ENCODE measurements around the gene RTL1.
A peak's percentile ranks its signal among the peaks of the same experiment; 100 is the strongest.

Gene RTL1

DNA sequence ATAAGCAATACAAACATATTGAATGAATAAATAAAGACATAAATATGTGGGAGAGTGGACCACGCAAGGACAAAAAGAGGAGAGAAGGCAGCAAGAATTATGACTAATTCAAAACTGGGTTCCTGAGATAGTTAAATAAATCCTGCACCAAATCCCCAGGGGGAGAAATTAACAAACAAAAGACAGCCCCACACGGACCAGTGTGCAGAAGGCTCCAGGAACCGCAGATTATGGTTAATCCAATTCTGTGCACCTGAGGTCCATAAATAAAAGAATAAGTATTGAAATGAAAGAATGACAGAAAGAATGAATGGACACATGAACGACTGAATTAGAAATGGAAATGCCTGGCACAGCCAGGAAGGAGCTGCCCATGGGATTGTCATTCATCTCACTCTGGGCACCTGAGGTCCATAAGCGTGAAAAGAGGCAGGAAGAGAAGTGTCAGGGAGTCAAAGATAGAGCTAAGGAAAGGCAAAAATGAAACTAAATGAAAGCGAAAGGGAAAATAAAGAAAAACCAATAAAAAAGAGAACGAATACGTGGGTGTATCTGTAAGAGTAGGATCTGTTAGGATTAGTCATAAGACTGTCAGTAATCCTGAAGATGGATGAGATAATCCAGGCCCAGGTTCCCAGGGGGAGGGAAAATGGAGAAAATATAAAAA is 54.3 kb downstream of the RTL1 start:
- H3K4me1 ChIP-seq (ENCODE audit: control insufficient read depth in 1 of 2, insufficient read depth in 2 of 2, low read length in 2 of 2) = no peaks in the 10 kb centered on the region
- H3K9me3 ChIP-seq (ENCODE audit: control insufficient read depth in 1 of 2, low read length in 2 of 2) = no peaks in the 10 kb centered on the region
- no peaks in the 10 kb centered on the region for H3K36me3 ChIP-seq (ENCODE audit: control insufficient read depth in 1 of 2, insufficient read depth in 2 of 2, low read length in 2 of 2)
- H3K27me3 ChIP-seq (ENCODE audit: control insufficient read depth in 1 of 2, insufficient read depth in 2 of 2, low read length in 2 of 2) = no peaks in the 10 kb centered on the region
- H3K9ac ChIP-seq (ENCODE audit: low read depth in 1 of 2, low read length in 2 of 2) = no peak overlapping the region
- H3K27ac ChIP-seq (ENCODE audit: low read depth, low read length) = no peak overlapping the region
- H3K4me3 ChIP-seq (ENCODE audit: low read depth in 1 of 2, low read length in 2 of 2) = peak overlapping the region; percentile 1 to 23

DNA sequence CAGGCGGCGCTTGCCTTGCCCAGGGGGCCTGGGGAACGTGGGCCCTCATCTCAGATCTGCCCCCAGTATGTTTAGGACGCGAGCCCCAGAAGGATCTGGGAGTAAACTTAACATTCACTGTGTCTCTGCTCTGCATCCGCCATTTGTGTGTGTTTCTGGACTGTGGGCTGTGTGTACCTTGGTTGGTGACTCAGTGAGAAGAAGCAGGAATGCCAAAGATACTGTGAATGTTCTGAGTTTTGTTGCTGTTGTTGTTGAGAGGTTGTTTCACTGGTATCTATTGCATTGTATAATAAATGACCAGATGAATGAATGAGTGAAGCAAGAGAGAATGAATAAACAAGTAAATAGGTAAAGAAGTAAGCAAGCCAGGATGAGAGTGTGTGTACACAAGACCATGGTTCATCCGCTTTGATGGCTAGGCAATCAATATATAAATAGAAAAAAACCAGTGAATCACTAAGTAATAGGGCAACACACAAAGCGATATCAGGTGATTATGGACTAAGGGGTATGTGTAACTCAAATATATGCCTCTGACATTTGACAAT is 57.1 kb downstream of the RTL1 start:
- Histone ChIP-seq H3K4me3 (ENCODE audit: low read depth in 1 of 2, low read length in 2 of 2) (no peak overlapping the region), H3K9ac (ENCODE audit: low read depth in 1 of 2, low read length in 2 of 2) (no peak overlapping the region), H3K9me3 (ENCODE audit: control insufficient read depth in 1 of 2, low read length in 2 of 2) (no peaks in the 10 kb centered on the region), H3K27ac (ENCODE audit: low read depth, low read length) (no peak overlapping the region), H3K27me3 (ENCODE audit: control insufficient read depth in 1 of 2, insufficient read depth in 2 of 2, low read length in 2 of 2) (no peaks in the 10 kb centered on the region), H3K4me1 (ENCODE audit: control insufficient read depth in 1 of 2, insufficient read depth in 2 of 2, low read length in 2 of 2) (no peaks in the 10 kb centered on the region), H3K36me3 (ENCODE audit: control insufficient read depth in 1 of 2, insufficient read depth in 2 of 2, low read length in 2 of 2) (no peaks in the 10 kb centered on the region)

GRCh38 chr14:100845341-100845740 is 58.2 kb downstream of the RTL1 start:
- Histone ChIP-seq H3K9me3 (ENCODE audit: control insufficient read depth in 1 of 2, low read length in 2 of 2) (no peaks in the 10 kb centered on the region), H3K36me3 (ENCODE audit: control insufficient read depth in 1 of 2, insufficient read depth in 2 of 2, low read length in 2 of 2) (no peaks in the 10 kb centered on the region), H3K27ac (ENCODE audit: low read depth, low read length) (no peak overlapping the region), H3K4me1 (ENCODE audit: control insufficient read depth in 1 of 2, insufficient read depth in 2 of 2, low read length in 2 of 2) (no peaks in the 10 kb centered on the region), H3K9ac (ENCODE audit: low read depth in 1 of 2, low read length in 2 of 2) (no peak overlapping the region), H3K27me3 (ENCODE audit: control insufficient read depth in 1 of 2, insufficient read depth in 2 of 2, low read length in 2 of 2) (no peaks in the 10 kb centered on the region), H3K4me3 (ENCODE audit: low read depth in 1 of 2, low read length in 2 of 2) (no peak overlapping the region)

DNA sequence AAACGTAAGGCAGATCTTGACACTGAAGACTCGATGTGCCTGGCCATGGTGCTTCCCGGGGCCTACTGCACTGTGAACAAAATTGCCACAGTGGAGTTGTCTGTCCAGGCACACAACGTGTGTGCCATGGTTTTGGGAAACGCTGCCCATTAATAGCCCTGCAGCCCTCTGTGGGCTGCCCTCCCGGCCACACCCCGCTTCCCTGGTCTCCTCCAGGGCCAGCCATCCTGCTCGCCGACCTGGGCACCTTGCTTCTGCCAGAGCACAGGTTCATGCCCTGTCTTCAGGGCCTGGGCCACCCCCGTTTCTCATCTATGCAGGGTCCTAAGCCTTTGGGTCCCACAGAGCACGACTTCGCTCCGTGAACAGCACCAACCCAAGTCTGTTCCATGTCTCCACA is 58.7 kb downstream of the RTL1 start:
- Histone ChIP-seq H3K9me3 (ENCODE audit: control insufficient read depth in 1 of 2, low read length in 2 of 2) (no peaks in the 10 kb centered on the region), H3K4me1 (ENCODE audit: control insufficient read depth in 1 of 2, insufficient read depth in 2 of 2, low read length in 2 of 2) (no peaks in the 10 kb centered on the region), H3K36me3 (ENCODE audit: control insufficient read depth in 1 of 2, insufficient read depth in 2 of 2, low read length in 2 of 2) (no peaks in the 10 kb centered on the region), H3K4me3 (ENCODE audit: low read depth in 1 of 2, low read length in 2 of 2) (no peak overlapping the region), H3K9ac (ENCODE audit: low read depth in 1 of 2, low read length in 2 of 2) (no peak overlapping the region), H3K27ac (ENCODE audit: low read depth, low read length) (no peak overlapping the region), H3K27me3 (ENCODE audit: control insufficient read depth in 1 of 2, insufficient read depth in 2 of 2, low read length in 2 of 2) (no peaks in the 10 kb centered on the region)

DNA sequence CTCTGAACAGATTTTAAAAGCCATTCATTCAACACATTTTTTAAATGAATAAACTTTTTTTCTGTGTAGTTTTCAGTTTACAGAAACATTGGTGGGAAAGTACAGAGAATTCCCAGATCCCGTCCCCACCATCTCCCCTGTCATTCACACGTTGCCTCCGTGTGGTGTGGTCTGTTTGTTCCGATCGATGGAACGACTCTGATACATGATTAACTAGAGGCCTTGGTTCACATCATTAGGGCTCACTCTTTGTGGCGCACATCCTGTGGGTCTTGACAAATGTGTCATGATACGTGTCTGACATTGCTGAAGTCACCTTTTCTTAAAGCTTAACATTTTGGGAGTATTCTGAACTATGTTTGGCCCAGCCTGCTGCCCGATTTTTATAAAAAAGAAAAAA is 59.1 kb downstream of the RTL1 start:
- H3K9me3 ChIP-seq (ENCODE audit: control insufficient read depth in 1 of 2, low read length in 2 of 2) = no peaks in the 10 kb centered on the region
- H3K9ac ChIP-seq (ENCODE audit: low read depth in 1 of 2, low read length in 2 of 2) = no peak overlapping the region
- no peak overlapping the region for H3K4me3 ChIP-seq (ENCODE audit: low read depth in 1 of 2, low read length in 2 of 2)
- no peaks in the 10 kb centered on the region for H3K4me1 ChIP-seq (ENCODE audit: control insufficient read depth in 1 of 2, insufficient read depth in 2 of 2, low read length in 2 of 2)
- no peaks in the 10 kb centered on the region for H3K27me3 ChIP-seq (ENCODE audit: control insufficient read depth in 1 of 2, insufficient read depth in 2 of 2, low read length in 2 of 2)
- no peak overlapping the region for H3K27ac ChIP-seq (ENCODE audit: low read depth, low read length)
- no peaks in the 10 kb centered on the region for H3K36me3 ChIP-seq (ENCODE audit: control insufficient read depth in 1 of 2, insufficient read depth in 2 of 2, low read length in 2 of 2)

DNA sequence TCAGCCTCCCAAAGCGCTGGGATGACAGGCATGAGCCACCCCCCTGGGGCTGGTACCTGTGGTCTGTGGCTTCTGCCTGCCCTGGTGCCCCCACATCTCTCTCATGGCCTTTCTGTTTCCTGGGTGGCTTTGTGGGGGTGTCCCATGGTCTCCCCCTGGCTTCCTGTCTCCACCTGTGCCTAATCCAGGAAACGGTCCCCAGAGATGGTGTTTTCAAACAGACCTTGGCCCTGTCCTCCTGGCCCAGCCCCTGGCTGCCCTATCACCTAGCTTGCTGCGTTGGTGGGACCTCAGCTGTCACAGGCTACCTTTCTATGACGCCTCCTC is 59.5 kb downstream of the RTL1 start:
- H3K36me3 ChIP-seq (ENCODE audit: control insufficient read depth in 1 of 2, insufficient read depth in 2 of 2, low read length in 2 of 2) = no peaks in the 10 kb centered on the region
- H3K27ac ChIP-seq (ENCODE audit: low read depth, low read length) = no peak overlapping the region
- H3K27me3 ChIP-seq (ENCODE audit: control insufficient read depth in 1 of 2, insufficient read depth in 2 of 2, low read length in 2 of 2) = no peaks in the 10 kb centered on the region
- no peak overlapping the region for H3K4me3 ChIP-seq (ENCODE audit: low read depth in 1 of 2, low read length in 2 of 2)
- no peak overlapping the region for H3K9ac ChIP-seq (ENCODE audit: low read depth in 1 of 2, low read length in 2 of 2)
- H3K9me3 ChIP-seq (ENCODE audit: control insufficient read depth in 1 of 2, low read length in 2 of 2) = no peaks in the 10 kb centered on the region
- no peaks in the 10 kb centered on the region for H3K4me1 ChIP-seq (ENCODE audit: control insufficient read depth in 1 of 2, insufficient read depth in 2 of 2, low read length in 2 of 2)

DNA sequence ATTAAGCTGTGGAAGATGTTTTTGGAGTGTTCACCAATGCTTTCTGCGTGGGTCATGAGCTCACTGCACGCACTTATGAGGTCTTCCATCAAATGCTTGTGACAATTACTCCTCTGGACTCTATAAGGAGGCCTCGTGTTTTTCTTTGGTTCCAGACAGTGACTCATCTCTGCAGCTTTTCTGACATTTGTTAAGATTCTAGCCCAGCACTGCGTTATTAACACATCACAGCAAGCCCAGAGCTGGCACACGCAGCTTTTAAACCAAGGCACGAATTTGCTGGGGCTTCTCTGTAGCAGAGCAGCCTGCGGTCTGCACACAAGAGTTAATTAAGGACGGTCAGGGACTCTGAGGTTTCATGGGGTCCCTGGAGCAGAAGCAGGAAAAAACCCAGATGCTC is 60.7 kb downstream of the RTL1 start:
- no peaks in the 10 kb centered on the region for H3K4me1 ChIP-seq (ENCODE audit: control insufficient read depth in 1 of 2, insufficient read depth in 2 of 2, low read length in 2 of 2)
- H3K27ac ChIP-seq (ENCODE audit: low read depth, low read length) = no peak overlapping the region
- no peak overlapping the region for H3K4me3 ChIP-seq (ENCODE audit: low read depth in 1 of 2, low read length in 2 of 2)
- no peaks in the 10 kb centered on the region for H3K36me3 ChIP-seq (ENCODE audit: control insufficient read depth in 1 of 2, insufficient read depth in 2 of 2, low read length in 2 of 2)
- no peak overlapping the region for H3K9ac ChIP-seq (ENCODE audit: low read depth in 1 of 2, low read length in 2 of 2)
- no peaks in the 10 kb centered on the region for H3K9me3 ChIP-seq (ENCODE audit: control insufficient read depth in 1 of 2, low read length in 2 of 2)
- no peaks in the 10 kb centered on the region for H3K27me3 ChIP-seq (ENCODE audit: control insufficient read depth in 1 of 2, insufficient read depth in 2 of 2, low read length in 2 of 2)

DNA sequence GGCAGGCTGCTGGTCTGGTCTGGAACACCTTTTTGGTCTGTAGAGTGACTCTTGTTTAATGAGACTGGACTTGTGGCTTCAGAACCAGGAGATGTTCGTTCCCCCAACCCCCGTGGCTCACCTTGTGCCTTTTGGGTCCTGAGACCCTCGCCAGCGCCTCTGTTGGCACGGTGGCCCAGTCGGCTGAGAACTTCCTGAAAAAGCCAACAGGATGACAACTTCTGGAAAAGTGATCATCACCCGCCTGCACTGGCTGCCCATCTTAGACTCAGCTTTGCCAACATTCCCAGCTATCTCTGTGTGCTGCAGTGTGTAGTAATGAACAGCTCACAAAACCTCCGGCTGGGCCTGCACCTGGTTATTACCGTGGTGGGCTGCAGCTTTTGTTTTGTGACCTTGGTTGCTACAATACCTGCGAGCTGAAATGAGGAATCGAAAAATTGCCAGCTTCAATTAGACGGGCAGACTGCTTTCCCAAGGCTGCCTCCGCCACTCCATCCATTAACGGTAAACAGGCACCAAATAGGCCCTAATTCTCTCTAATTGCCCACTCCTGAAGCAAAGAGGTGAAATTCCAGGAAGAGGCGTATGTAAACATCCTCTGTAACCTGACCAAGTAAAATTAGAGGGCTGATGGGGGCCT is 61.6 kb downstream of the RTL1 start:
- H3K4me1 ChIP-seq (ENCODE audit: control insufficient read depth in 1 of 2, insufficient read depth in 2 of 2, low read length in 2 of 2) = no peaks in the 10 kb centered on the region
- H3K27ac ChIP-seq (ENCODE audit: low read depth, low read length) = no peak overlapping the region

GRCh38 chr14:100841066-100841760 is 62.3 kb downstream of the RTL1 start:
- no peaks in the 10 kb centered on the region for H3K27me3 ChIP-seq (ENCODE audit: control insufficient read depth in 1 of 2, insufficient read depth in 2 of 2, low read length in 2 of 2)
- H3K9ac ChIP-seq (ENCODE audit: low read depth in 1 of 2, low read length in 2 of 2) = no peak overlapping the region
- no peaks in the 10 kb centered on the region for H3K4me1 ChIP-seq (ENCODE audit: control insufficient read depth in 1 of 2, insufficient read depth in 2 of 2, low read length in 2 of 2)
- H3K36me3 ChIP-seq (ENCODE audit: control insufficient read depth in 1 of 2, insufficient read depth in 2 of 2, low read length in 2 of 2) = no peaks in the 10 kb centered on the region
- H3K27ac ChIP-seq (ENCODE audit: low read depth, low read length) = no peak overlapping the region
- H3K9me3 ChIP-seq (ENCODE audit: control insufficient read depth in 1 of 2, low read length in 2 of 2) = no peaks in the 10 kb centered on the region
- H3K4me3 ChIP-seq (ENCODE audit: low read depth in 1 of 2, low read length in 2 of 2) = no peak overlapping the region

More for the DNA sequence above, 61.6 kb downstream of the RTL1 start:
- Histone ChIP-seq H3K9ac (ENCODE audit: low read depth in 1 of 2, low read length in 2 of 2) (no peak overlapping the region), H3K9me3 (ENCODE audit: control insufficient read depth in 1 of 2, low read length in 2 of 2) (no peaks in the 10 kb centered on the region), H3K36me3 (ENCODE audit: control insufficient read depth in 1 of 2, insufficient read depth in 2 of 2, low read length in 2 of 2) (no peaks in the 10 kb centered on the region), H3K4me3 (ENCODE audit: low read depth in 1 of 2, low read length in 2 of 2) (no peak overlapping the region), H3K27me3 (ENCODE audit: control insufficient read depth in 1 of 2, insufficient read depth in 2 of 2, low read length in 2 of 2) (no peaks in the 10 kb centered on the region)

- H3K9ac ChIP-seq (ENCODE audit: low read depth in 1 of 2, low read length in 2 of 2) = no peak overlapping the region
- no peaks in the 10 kb centered on the region for H3K27me3 ChIP-seq (ENCODE audit: control insufficient read depth in 1 of 2, insufficient read depth in 2 of 2, low read length in 2 of 2)
- H3K27ac ChIP-seq (ENCODE audit: low read depth, low read length) = no peak overlapping the region
- no peaks in the 10 kb centered on the region for H3K4me1 ChIP-seq (ENCODE audit: control insufficient read depth in 1 of 2, insufficient read depth in 2 of 2, low read length in 2 of 2)
- H3K9me3 ChIP-seq (ENCODE audit: control insufficient read depth in 1 of 2, low read length in 2 of 2) = no peaks in the 10 kb centered on the region
- no peaks in the 10 kb centered on the region for H3K36me3 ChIP-seq (ENCODE audit: control insufficient read depth in 1 of 2, insufficient read depth in 2 of 2, low read length in 2 of 2)
- no peak overlapping the region for H3K4me3 ChIP-seq (ENCODE audit: low read depth in 1 of 2, low read length in 2 of 2)
Observed at GRCh38 chr14:100840286-100841065, 63.0 kb downstream of the RTL1 start.
